Activated naive CD4-positive, alpha-beta T cell treated with anti-CD3 and anti-CD28 coated beads, Interleukin-2, amount 10 ng/mL, durations not matched to agents 7 days and 5 days (primary cell): ENCODE measurements around the gene CAND2.

Experiments used
- CTCF ChIA-PET: fragments of 350-600 bp; sonication (Branson Sonifier 250); formaldehyde crosslinking; loops from one replicate; lab custom pipeline; 2021; ENCODE audit warnings: antibody characterized with exemption; lab: Charles Lee
- DNase-seq: peaks from one replicate; pipeline ENCODE4 v3.0.0-alpha.2; 2020
- H3K27ac Mint-ChIP-seq: one replicate; pipeline ENCODE4 v1.8.0; 2021; ENCODE audit warnings: mild to moderate bottlenecking, moderate library complexity, mixed read lengths
- H3K27me3 Mint-ChIP-seq: one replicate; pipeline ENCODE4 v1.8.0; 2021; ENCODE audit warnings: mild to moderate bottlenecking, mixed read lengths
- H3K36me3 Mint-ChIP-seq: one replicate; pipeline ENCODE4 v1.8.0; 2021; ENCODE audit warnings: mixed read lengths
- H3K4me1 Mint-ChIP-seq: one replicate; pipeline ENCODE4 v1.8.0; 2021; ENCODE audit warnings: mixed read lengths
- H3K4me3 Mint-ChIP-seq: one replicate; pipeline ENCODE4 v1.8.0; 2021; ENCODE audit warnings: mild to moderate bottlenecking, moderate library complexity, mixed read lengths
- H3K9me3 Mint-ChIP-seq: one replicate; pipeline ENCODE4 v1.8.0; 2021; ENCODE audit warnings: mixed read lengths

CAND2 gene

DNA sequence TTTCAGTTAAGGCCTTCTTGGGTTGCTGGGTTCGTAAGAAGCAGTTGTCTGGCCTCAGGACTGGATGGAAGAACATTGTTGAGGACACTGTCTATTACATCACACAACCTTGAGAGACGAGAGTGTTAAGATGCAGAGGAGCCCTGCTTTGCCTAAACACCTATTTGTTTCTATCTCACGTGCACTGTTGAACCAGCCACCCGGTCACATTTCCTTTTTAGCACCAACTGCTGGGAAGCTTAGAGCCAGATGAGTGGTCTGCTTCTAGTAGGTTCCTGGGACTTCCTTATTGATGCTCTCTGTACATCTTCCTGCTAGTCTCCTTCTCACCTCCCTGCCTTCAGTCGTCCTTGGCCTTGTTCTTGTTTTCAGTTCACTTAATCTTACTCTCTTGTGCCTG, 22.3 kb downstream of the CAND2 start:
- no peak overlapping the region for H3K4me3 Mint-ChIP-seq

DNA sequence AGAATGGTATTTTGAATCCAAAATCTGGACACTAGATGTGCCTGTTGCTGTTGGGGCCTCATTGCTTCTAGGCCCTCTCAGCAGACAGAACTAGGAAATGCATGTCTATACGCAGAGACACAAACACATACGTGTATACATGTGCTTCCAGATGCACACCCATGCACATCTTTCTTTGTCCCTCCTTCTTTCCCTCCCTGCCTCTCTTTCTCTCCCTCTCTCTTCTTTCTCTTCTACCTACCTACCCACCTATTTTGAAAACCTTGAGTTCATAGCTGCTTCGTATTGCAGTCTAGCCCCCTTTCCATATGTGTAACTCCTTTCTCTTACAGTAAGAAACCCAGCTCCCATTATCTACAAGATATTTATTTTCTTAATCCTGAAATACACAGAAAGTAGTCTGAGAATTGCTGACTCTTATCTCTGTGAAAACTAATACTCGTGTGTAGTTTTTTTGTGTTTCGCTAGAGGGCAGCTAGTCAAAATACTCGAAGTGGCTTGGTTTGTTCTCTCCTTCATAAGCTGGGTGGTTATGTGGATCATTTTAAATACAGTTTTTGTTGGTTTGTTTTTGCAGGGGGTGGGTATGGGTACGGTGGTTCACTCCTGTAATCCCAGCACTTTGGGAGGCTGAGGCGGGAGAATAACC, 26.4 kb downstream of the CAND2 start:
- Mint-ChIP-seq H3K27me3 (peaks cover 3% of the 10 kb centered on the region), H3K36me3 (no peaks in the 10 kb centered on the region), H3K4me1 (no peaks in the 10 kb centered on the region), H3K4me3 (no peak overlapping the region), H3K9me3 (no peaks in the 10 kb centered on the region), H3K27ac (no peak overlapping the region)
- DNase-seq, result no peak
- CTCF ChIA-PET, result interaction anchor here (0.6 to 1.5 kb wide), 3 partner anchors 11 to 122 kb away, joined by 3 to 5 read pairs (median 5); partner anchors contain the start of gene RPL32

More for the DNA sequence above, 22.3 kb downstream of the CAND2 start:
- Mint-ChIP-seq H3K27ac (no peak overlapping the region), H3K27me3 (peaks cover 3% of the 10 kb centered on the region), H3K9me3 (no peaks in the 10 kb centered on the region), H3K4me1 (no peaks in the 10 kb centered on the region), H3K36me3 (no peaks in the 10 kb centered on the region)
- CTCF ChIA-PET, result interaction anchor here (1.3 kb wide), 1 partner anchor 23 kb away, joined by 4 read pairs; the partner anchor contains the start of gene RPL32
- DNase-seq, result no peak

DNA sequence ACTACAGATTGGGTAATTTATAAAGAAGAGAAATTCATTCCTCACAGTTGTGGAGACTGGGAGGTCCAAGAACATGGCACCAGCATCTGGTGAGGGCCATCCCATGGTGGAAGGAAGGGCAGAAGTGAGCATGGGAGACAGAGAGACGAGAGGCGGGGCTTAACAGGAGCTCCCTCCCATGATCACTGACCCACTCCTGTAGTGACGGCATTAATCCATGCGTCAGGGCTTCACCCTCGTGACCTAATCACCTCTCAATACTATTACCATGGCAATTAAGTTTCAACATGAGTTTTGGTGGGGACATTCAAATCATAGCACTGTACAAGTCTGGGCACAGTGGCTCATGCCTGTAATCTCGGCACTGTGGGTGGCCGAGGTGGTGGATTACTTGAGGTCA, 27.8 kb downstream of the CAND2 start:
- DNase-seq, result no peak
- Mint-ChIP-seq H3K4me1 (no peaks in the 10 kb centered on the region), H3K4me3 (no peak overlapping the region), H3K27ac (no peak overlapping the region), H3K27me3 (peaks cover 3% of the 10 kb centered on the region), H3K9me3 (no peaks in the 10 kb centered on the region), H3K36me3 (no peaks in the 10 kb centered on the region)
- CTCF ChIA-PET, result no interaction called here

DNA sequence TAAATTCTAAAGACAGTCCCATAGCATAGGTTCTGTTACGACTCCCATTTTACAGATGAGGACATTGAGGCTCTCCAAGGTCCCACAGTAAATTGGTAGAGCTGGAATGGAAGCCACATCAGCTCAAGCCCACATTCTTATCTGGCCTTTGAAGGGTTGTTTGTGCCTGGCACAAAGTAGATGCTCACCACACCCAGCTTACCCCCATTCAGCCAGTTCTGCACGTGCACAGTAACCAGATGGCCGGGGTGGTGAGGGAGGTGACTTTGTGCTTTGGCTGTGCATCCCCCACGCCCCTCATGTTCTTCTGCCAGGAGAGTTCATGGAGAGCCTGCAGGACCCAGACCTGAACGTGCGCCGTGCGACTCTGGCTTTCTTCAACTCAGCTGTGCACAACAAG, 28.7 kb downstream of the CAND2 start:
- no peaks in the 10 kb centered on the region for H3K27me3 Mint-ChIP-seq
- no peak for DNase-seq
- H3K4me3 Mint-ChIP-seq, result no peak overlapping the region
- no peaks in the 10 kb centered on the region for H3K9me3 Mint-ChIP-seq
- CTCF ChIA-PET, result interaction anchor here (2.8 kb wide), 1 partner anchor 15 kb away, joined by 8 read pairs; no protein-coding TSS in a partner anchor
- H3K27ac Mint-ChIP-seq, result no peak overlapping the region
- no peaks in the 10 kb centered on the region for H3K36me3 Mint-ChIP-seq
- H3K4me1 Mint-ChIP-seq, result no peaks in the 10 kb centered on the region

DNA sequence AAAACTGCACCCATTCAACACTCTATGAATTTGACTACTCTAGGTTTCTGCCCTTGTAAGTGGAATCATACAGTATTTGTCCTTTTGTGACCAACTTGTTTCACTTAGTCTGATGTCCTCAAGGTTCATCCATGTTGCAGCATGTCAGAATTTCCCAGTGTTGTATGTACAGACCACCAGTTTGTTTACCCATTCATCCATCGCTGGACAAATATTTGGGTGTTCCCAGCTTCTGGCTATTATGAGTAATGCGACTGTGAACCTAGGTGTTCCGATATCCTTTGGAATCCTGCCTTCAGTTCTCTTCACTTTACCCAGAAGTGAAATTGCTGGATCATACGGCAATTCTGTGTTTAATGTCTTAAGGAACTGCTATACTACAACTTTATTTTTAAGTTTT, 32.3 kb downstream of the CAND2 start:
- no peaks in the 10 kb centered on the region for H3K9me3 Mint-ChIP-seq
- no peak overlapping the region for H3K27ac Mint-ChIP-seq
- H3K4me3 Mint-ChIP-seq, result no peak overlapping the region
- DNase-seq, result no peak
- H3K27me3 Mint-ChIP-seq, result no peaks in the 10 kb centered on the region
- CTCF ChIA-PET, result no interaction called here
- H3K4me1 Mint-ChIP-seq, result no peaks in the 10 kb centered on the region
- peaks cover 22% of the 10 kb centered on the region for H3K36me3 Mint-ChIP-seq

DNA sequence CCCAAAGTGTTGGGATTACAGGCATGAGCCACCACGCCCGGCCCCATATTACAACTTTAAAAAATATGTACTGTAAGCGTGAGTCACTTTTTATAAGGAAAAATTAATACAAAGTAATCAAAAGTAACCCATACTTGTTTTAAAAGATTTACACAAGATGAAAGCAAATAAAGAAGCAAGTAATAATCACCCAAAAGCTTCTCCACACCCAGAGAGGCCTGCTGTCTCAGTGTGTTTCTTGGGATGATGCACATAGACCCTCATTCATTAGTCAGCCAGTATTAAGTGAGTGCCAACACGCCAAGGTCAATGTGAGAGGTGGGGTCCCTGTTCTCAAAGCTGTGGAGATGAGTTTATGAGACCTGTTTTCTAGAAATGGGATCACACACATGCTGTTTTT, 32.9 kb downstream of the CAND2 start:
- Mint-ChIP-seq H3K27me3 (no peaks in the 10 kb centered on the region), H3K27ac (no peak overlapping the region), H3K36me3 (peaks cover 28% of the 10 kb centered on the region), H3K4me3 (no peak overlapping the region), H3K4me1 (no peaks in the 10 kb centered on the region), H3K9me3 (no peaks in the 10 kb centered on the region)
- CTCF ChIA-PET, result interaction anchor here (1.3 kb wide), 1 partner anchor 19 kb away, joined by 6 read pairs; no protein-coding TSS in a partner anchor
- DNase-seq, result no peak

DNA sequence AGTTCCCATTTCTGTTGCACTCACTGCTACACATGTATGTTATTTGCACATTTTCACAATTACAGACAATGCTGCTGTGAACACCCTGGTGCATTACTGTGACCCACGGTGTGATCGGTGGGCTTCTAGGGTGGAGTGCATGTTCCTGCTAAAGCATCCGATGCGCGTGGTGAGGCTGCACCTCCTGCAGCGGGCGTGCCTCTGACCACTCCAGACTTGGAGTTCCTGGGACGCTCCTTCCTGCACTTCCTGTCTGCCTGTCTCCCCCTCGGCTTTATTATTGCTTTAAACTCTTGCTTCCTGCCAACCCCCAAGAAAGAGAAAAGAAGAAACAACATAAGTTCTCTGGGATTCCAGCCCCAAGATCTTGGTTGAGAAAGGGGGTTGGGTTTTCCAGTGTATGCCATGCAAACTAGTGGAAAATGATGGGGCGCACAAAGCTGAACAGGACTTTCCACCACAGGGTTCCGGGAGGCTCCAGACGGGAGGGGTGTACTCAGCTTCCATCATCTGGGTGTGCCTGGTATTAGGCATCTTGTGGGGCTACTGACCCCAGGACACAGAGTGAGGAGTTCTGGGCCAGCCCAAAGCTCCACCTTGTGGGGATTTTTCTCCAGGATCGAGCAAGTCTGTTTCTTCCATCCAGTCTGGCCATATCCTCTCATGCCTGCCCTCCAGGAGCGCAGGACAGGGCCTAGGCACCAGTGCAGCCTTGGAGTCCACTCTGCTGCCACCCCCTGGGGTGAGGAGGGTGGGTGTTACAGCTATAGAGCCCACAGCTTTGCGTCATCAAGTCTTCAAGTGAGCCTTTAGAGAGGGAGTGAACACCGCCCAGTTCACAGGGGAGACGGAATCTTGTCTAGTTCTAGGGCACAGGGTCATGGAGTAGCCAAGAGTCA, 33.7 kb downstream of the CAND2 start:
- Mint-ChIP-seq H3K9me3 (no peaks in the 10 kb centered on the region), H3K36me3 (peaks cover 34% of the 10 kb centered on the region), H3K4me1 (no peaks in the 10 kb centered on the region), H3K27me3 (no peaks in the 10 kb centered on the region), H3K27ac (no peak overlapping the region), H3K4me3 (no peak overlapping the region)
- no peak for DNase-seq
- CTCF ChIA-PET, result interaction anchor here (1.3 kb wide), 1 partner anchor 20 kb away, joined by 6 read pairs; no protein-coding TSS in a partner anchor

DNA sequence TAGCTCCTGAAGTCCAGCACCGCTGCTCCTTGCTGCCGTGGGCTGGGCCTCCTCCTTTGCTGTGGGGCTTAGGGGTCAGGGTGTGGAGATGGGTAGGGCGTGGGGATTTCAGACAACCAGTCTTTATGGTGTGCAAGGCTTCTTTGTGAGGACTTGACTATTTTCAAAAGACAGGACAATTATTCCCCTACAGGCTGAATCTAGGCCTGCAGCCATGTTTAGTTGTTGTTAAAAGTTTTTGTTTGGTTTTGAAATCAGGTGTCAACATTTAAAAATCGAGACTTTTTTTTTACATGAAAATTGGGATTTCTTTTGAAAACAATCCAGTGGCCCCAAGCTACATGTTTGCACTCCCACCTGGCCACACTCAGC, 34.3 kb downstream of the CAND2 start:
- Mint-ChIP-seq H3K9me3 (no peaks in the 10 kb centered on the region), H3K27ac (no peak overlapping the region), H3K36me3 (peaks cover 38% of the 10 kb centered on the region), H3K27me3 (no peaks in the 10 kb centered on the region), H3K4me1 (peaks cover 1% of the 10 kb centered on the region), H3K4me3 (no peak overlapping the region)
- no peak for DNase-seq
- CTCF ChIA-PET, result interaction anchor here (1.3 kb wide), 1 partner anchor 21 kb away, joined by 6 read pairs; no protein-coding TSS in a partner anchor

DNA sequence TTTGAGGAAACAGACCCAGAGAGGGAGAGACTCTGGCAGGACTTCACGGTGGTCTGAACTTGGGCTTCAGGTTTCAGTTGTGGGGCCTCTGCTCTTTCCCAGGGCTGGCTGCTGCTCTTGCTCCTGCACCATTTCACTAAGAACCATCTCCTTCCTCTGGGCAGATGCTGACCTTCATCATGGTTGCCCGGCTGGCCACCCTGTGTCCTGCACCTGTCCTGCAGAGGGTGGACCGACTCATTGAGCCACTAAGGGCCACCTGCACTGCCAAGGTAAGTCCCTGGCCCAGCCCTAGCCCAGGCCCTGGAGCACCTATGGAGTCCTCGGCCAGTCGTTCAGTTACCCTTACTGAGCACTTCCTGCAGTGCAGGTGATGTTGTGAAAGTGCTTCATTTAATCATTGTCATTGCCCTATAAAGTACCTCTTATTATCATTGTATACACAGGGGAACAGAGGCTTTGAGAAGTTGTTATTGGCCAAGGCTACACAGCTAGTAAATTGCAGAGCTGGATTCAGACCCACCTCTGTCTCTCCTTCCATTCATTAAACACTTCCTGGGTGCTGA, 34.9 kb downstream of the CAND2 start:
- Mint-ChIP-seq H3K4me1 (peaks cover 2% of the 10 kb centered on the region), H3K9me3 (no peaks in the 10 kb centered on the region), H3K27me3 (no peaks in the 10 kb centered on the region), H3K27ac (no peak overlapping the region), H3K4me3 (no peak overlapping the region), H3K36me3 (peaks cover 44% of the 10 kb centered on the region)
- DNase-seq, result no peak
- CTCF ChIA-PET, result interaction anchor here (1.9 kb wide), 1 partner anchor 10 kb away, joined by 7 read pairs; the partner anchor contains the start of gene RPL32

DNA sequence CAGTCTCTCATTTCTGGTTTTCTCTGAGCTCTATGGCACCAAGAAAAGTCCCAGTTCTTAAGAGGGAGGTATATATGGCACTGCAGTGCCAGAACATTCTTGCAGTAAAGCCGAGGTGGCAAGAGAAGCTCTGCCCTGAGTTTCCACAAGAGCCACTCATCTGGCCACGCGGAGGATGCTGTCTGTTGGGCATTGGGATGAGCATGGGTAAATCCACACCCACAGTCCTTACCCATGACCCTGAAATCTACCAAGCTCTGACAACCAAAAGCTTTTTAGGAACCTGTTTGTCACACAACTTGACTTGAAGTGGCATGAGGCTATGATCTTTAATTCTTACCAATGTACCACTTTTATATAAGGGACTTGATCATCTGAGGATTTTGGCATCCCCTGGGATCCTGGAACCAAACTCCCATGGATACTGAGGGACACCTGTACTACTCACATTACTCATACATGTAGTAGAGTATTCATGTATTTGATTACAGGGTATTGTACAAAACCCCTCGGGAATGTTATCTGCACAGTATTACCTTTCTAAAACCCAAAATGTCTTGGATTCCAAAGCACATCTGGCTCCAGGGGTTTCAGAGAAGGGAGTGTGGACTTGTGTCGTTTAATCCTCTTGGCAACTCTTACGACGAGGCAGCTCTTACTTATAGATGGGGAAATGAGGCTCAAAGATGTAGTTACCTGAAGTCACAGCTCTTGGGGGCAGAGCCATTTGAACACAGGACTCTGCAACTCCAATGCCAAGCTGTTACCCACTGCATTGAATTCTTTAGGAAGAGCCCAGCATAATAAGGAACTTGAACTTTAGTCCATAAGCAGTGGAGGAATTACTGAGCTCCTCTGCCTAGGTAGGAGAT, 36.1 kb downstream of the CAND2 start:
- peaks cover 11% of the 10 kb centered on the region for H3K4me1 Mint-ChIP-seq
- no peak for DNase-seq
- no peaks in the 10 kb centered on the region for H3K27me3 Mint-ChIP-seq
- peak overlapping the region; percentile 24 for H3K27ac Mint-ChIP-seq
- H3K36me3 Mint-ChIP-seq, result peaks cover 54% of the 10 kb centered on the region
- H3K4me3 Mint-ChIP-seq, result no peak overlapping the region
- no peaks in the 10 kb centered on the region for H3K9me3 Mint-ChIP-seq
- CTCF ChIA-PET, result interaction anchor here (0.6 to 1.9 kb wide), 3 partner anchors 9 to 111 kb away, joined by 3 to 7 read pairs (median 3); partner anchors contain the start of gene RPL32

DNA sequence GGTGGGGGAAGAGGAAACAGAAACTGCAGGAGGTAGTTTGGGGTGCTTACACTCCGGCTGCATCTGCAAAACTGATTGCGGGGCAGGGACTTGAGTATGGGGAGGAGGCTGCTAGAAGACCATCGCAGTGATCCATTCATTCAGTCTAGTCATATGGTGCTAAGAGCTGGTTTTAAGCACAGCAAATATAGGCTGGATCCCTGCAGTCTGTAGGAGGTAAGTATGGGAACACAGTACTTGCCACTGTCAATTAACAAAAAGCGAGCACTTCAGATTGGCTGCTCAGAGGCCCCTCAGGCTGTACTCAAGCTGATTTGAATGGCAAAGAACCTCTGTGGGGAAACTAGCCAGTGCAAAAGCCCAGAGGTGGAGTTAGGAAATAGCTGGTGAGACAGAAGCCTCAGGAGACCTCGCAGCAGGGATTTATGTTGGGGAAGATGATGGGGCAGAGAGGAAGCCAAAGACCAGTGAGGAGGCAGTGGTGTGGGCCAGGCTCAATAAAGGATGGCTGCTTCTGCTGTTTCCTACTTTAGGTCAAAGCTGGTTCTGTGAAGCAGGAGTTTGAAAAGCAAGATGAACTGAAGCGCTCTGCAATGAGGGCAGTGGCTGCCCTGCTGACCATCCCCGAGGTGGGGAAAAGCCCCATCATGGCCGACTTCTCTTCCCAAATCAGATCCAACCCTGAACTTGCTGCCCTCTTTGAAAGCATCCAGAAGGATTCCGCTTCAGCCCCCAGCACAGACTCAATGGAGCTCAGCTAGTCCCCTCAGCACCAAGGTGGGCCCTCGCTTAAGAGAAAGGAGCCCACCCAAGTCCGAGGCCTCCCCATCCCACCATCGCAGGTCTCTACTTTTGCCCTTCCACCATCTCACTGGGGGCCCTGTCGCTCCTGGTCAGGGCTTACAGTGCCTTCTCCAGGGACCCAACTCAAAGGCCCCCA, 37.0 kb downstream of the CAND2 start:
- Mint-ChIP-seq H3K4me3 (no peak overlapping the region), H3K36me3 (peaks cover 61% of the 10 kb centered on the region), H3K27ac (no peak overlapping the region), H3K4me1 (peaks cover 21% of the 10 kb centered on the region), H3K27me3 (no peaks in the 10 kb centered on the region), H3K9me3 (no peaks in the 10 kb centered on the region)
- CTCF ChIA-PET, result interaction anchor here (0.6 to 1.9 kb wide), 3 partner anchors 8 to 112 kb away, joined by 3 to 7 read pairs (median 3); partner anchors contain the start of gene RPL32
- no peak for DNase-seq

DNA sequence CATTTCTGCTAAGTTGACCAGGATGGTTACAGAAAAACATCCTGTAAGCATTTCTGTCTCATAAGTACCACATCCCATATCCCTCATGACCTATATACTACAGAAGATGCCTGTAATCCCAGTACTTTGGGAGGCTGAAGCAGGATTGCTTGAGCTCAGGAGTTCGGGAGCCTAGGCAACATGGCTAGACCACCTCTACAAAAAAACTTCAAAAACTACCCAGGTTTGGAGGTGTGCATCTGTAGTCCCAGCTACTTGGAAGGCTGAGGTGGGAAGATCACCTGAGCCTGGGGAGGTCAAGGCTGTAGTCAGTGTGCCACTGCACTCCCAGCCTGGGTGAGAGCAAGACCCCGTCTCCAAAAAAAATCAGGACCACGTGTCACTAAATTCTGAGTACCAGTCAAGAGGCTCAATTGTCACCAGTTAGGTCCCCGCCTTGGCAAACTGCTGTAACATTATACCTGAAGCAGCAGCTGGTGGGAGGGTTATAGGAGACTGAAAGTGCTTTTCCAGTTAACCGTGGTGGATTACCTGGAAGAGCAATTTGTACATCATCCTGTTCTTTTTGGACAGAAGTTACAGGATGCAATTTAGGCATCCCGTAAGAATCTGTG, 38.7 kb downstream of the CAND2 start:
- H3K4me3 Mint-ChIP-seq, result no peak overlapping the region

More for the DNA sequence above, 38.7 kb downstream of the CAND2 start:
- Mint-ChIP-seq H3K27ac (no peak overlapping the region), H3K27me3 (no peaks in the 10 kb centered on the region), H3K9me3 (no peaks in the 10 kb centered on the region), H3K36me3 (peaks cover 78% of the 10 kb centered on the region), H3K4me1 (peaks cover 37% of the 10 kb centered on the region)
- no peak for DNase-seq
- CTCF ChIA-PET, result no interaction called here
